Fibroblast of lung (primary cell): ENCODE results near the gene PACSIN1.

ENCODE experiments used
- CTCF ChIP-seq, 2 donors: IDR thresholded peaks in 1 of 2; conservative IDR thresholded peaks in 1 of 2; 1 replicate in 1 of 2; 2 replicates in 1 of 2; pipeline ENCODE4 v1.5.1; 2011 to 2012; ENCODE audit warnings: low read length in 2 of 2, control low read depth in 1 of 2, inconsistent platforms in 1 of 2, low read depth in 1 of 2, mild to moderate bottlenecking in 1 of 2
- EZH2 ChIP-seq: IDR thresholded peaks from 2 replicates; pipeline ENCODE4 v1.5.1; 2012; ENCODE audit warnings: low read length, control low read depth, mild to moderate bottlenecking; ENCODE audit errors: missing control alignments

- TF ChIP-seq CTCF (conservative IDR thresholded peaks at IDR 0.05 in 1 of 2, IDR thresholded peaks at IDR 0.05 in 1 of 2; ENCODE audit: low read depth in 1 of 2, low read length in 2 of 2) (no peak), EZH2 (no peak)
Measured at GRCh38 chr6:34476921-34477320, 11.0 kb downstream of the PACSIN1 start.
